Measurements from ENCODE around the gene ZNF426. TPM values are rescaled to one million over a fixed set of nuclear protein-coding genes. Genes with fewer than 3 reads are reported as not detected.

Gene ZNF426
- total RNA-seq, result 9.2 and 9.7 TPM in 2 replicates

DNA sequence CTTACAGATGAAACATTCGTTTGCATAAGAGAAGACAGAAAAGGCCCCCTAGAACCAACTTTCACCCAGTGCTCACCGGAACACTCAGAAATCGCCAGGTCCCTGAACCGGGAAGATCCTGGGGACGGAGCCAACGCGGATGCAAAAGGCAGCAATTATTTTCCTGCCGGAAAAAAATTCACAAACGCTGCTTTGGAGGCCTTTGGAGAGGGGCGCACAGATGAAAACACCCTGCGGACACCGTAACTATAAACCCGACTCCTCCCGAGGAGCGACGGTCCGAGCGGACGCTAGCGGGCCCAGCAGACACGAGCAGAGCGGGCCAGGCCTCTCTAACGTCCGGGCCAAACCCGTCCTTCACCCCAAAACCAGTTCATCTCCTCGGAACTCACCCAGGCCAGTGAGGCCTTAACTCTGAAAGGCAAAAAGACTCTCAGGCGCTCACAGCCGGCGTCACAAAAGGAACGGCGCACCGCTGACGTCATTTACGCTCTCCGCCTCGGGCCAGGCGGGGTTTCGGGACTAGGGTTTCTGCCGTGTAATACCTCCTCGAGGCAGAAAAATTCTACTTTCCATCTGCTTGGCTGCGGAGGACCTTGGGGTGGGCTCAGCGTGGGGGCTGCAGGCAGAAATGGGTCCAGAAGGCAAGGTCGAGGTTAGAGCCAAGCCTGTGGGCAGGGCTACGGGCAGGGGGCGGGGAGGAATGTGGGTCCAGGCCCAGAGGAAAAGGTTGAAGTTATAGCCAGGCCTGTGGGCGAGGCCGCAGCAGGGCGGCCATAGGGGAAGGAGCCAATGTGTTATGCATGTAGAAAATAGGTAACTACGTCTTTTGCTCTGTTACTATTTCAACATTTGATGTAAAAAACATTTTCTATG lies at the start of gene ZNF426:
TSS of gene ZNF426 (minus strand) at position 463 of the 876 bp plus-strand sequence. CDS start 2,413 bp downstream, outside the sequence.

GRCh38 chr19:9584073-9584833 lies 45.8 kb upstream of the ZNF426 start, which contains the start of gene ZNF121:
ZNF121 (minus strand) TSS chr19:9584504; CDS start chr19:9568097, 16,407 bp downstream.

DNA sequence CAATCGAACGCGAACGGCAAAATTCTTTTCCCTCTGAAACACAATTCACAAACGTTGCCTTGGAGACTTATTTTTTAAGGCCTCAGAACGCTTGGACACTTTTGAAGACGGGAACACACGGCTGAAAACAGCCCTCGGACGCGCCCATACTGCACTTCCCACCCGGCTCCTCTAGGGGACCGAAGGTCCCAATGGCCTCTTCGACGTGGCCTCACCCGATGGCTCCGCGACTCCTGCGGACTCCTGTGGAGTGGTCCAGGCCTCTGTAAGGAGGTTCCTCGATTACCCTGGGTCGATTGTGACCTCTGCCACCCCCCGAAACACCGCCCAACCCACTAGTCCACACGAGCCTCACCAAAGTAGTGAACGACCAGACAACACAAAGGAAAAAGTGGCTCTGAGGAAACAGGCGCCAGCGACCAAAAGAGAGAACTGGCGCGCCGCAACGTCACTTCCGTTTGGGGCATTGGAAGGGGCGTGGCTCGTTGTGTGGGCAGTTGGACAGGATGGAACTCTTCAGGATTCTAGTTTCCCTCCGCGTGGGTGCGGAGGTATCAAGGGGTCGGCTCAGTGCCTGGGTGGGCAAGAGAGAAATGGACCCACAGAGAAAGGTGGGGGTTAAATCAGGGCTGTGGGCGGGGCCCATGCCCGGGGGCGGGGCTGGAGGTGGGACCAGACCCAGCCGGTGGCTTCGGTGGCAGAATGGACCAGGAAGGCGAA lies 40.1 kb downstream of the ZNF426 start, which contains the start of gene ZNF560:
TSS of gene ZNF560 (minus strand) at position 434 of the 720 bp plus-strand sequence. CDS start 23,303 bp downstream, outside the sequence.

Other genes with a start within 250 kb of the ZNF426 start
- gene ZNF699, start 228.8 kb downstream of the ZNF426 start, total RNA-seq, result 10.8 and 32.9 TPM in 2 replicates
- 3.2 and 6.6 TPM in 2 replicates for gene ZNF559, start 214.5 kb downstream of the ZNF426 start, total RNA-seq
- gene ZNF177, start 175.6 kb downstream of the ZNF426 start, total RNA-seq, result 0.29 and 0.71 TPM in 2 replicates
- 5.3 and 8.1 TPM in 2 replicates for gene ZNF266, start 103.1 kb downstream of the ZNF426 start, total RNA-seq
- 0.29 and 0.53 TPM in 2 replicates for gene ZNF560, start 40.0 kb downstream of the ZNF426 start, total RNA-seq
- 13.8 and 17.4 TPM in 2 replicates for gene ZNF121, start 45.9 kb upstream of the ZNF426 start, total RNA-seq
- gene ZNF561, start 82.6 kb upstream of the ZNF426 start, total RNA-seq, result 12.2 and 13.0 TPM in 2 replicates
- 7.2 and 14.7 TPM in 2 replicates for gene ZNF562, start 136.5 kb upstream of the ZNF426 start, total RNA-seq
- gene ZNF846, start 230.1 kb upstream of the ZNF426 start, total RNA-seq, result 0.58 and 12.1 TPM in 2 replicates

Data from myometrial cell (primary cell).